GM11168 (cell line): ENCODE results near the gene ACKR3.

Experiments used
- in situ Hi-C: fragments of 300-500 bp; cut with MboI; formaldehyde crosslinking; loops from one replicate; pipeline ENCODE4 v1.12.0; 2022; ENCODE audit warnings: low sequenced_read_pairs; ENCODE audit not compliant: unreplicated experiment

Gene ACKR3

GRCh38 chr2:236581546-236581945, 11.9 kb downstream of the ACKR3 start:
- in situ Hi-C loops = no loop called here

GRCh38 chr2:236582968-236583367, 13.3 kb downstream of the ACKR3 start:
- in situ Hi-C loops = no loop called here

GRCh38 chr2:236583621-236584203, 14.1 kb downstream of the ACKR3 start:
- in situ Hi-C loops = no loop called here

- in situ Hi-C loops = no loop called here
These were observed 15.1 kb downstream of the ACKR3 start for GRCh38 chr2:236584521-236585384.

- in situ Hi-C loops = no loop called here
These were observed 16.3 kb downstream of the ACKR3 start for GRCh38 chr2:236585966-236586365.

GRCh38 chr2:236587861-236588815, 18.5 kb downstream of the ACKR3 start:
- in situ Hi-C loops = no loop called here

- in situ Hi-C loops = no loop called here
These were observed 19.4 kb downstream of the ACKR3 start for GRCh38 chr2:236588932-236589592.

- in situ Hi-C loops = no loop called here
These were observed 21.2 kb downstream of the ACKR3 start for GRCh38 chr2:236590846-236591245.

- in situ Hi-C loops = no loop called here
These were observed 23.2 kb downstream of the ACKR3 start for GRCh38 chr2:236592821-236593220.

GRCh38 chr2:236593531-236593930, 23.9 kb downstream of the ACKR3 start:
- in situ Hi-C loops = no loop called here

- in situ Hi-C loops = no loop called here
These were observed 24.3 kb downstream of the ACKR3 start for GRCh38 chr2:236593956-236594355.

GRCh38 chr2:236597629-236598028, 28.0 kb downstream of the ACKR3 start:
- in situ Hi-C loops = no loop called here

GRCh38 chr2:236599059-236599458, 29.4 kb downstream of the ACKR3 start:
- in situ Hi-C loops = no loop called here

- in situ Hi-C loops = no loop called here
These were observed 30.5 kb downstream of the ACKR3 start for GRCh38 chr2:236600158-236600557.

- in situ Hi-C loops = no loop called here
These were observed 31.3 kb downstream of the ACKR3 start for GRCh38 chr2:236600892-236601291.

- in situ Hi-C loops = no loop called here
These were observed 31.9 kb downstream of the ACKR3 start for GRCh38 chr2:236601316-236602202.

- in situ Hi-C loops = no loop called here
These were observed 33.1 kb downstream of the ACKR3 start for GRCh38 chr2:236602678-236603077.

- in situ Hi-C loops = no loop called here
These were observed 33.9 kb downstream of the ACKR3 start for GRCh38 chr2:236603361-236604015.
